ENCODE results near the gene HCN1.

HCN1 gene

DNA sequence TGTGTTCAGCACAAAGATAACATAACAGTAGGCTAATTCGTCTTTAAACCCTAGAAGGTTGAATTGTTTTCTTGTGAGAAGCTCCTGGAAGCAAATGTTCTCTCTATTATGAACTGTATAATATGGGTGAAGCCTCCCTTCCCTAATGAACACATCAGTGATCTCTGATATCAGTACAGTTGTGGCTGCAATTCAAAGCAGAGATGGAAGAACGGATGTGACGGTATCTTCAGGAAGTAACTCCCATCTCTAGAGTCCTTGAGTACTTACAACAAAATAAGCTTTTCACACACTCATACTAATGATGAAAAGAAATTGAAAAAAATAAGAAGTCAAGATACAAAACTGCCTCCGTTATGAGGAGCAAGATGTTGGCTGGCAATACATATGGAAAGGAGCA lies 4.5 kb downstream of the HCN1 start:
- CTCF ChIA-PET: no interaction called here
- Histone ChIP-seq H3K27ac (ENCODE audit: extremely low read depth, low read depth, low read length) (no peak overlapping the region), H3K4me1 (ENCODE audit: control insufficient read depth, insufficient read depth, low read length) (no peaks in the 10 kb centered on the region)

DNA sequence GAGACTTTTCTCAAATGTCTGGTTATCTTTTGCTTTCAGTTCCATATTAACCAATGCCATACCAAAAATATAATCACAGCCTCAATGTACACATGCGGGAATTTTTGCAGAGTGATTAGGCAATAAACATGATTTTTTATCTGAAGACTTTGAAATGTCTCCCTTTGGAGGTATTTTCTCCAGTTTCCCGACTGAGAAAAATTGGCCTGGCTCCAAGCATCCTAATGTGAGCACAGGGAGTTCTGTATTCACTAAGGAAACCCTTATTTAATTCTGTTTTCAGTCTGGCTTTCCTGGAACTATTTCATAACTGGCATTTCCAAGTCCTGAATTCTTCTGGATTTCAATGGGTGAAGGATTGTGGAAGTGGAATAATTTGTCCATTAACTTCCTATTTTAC lies 8.5 kb downstream of the HCN1 start:
- no peak overlapping the region for H3K27ac ChIP-seq (ENCODE audit: extremely low read depth, low read depth, low read length)
- no peaks in the 10 kb centered on the region for H3K9me3 ChIP-seq (ENCODE audit: control insufficient read depth, insufficient read depth, low read depth, low read length)
- H3K4me1 ChIP-seq (ENCODE audit: control insufficient read depth, insufficient read depth, low read length): no peaks in the 10 kb centered on the region
- no peak overlapping the region for H3K4me3 ChIP-seq (ENCODE audit: low read depth, low read length)
- ChIA-PET POLR2A (no interaction called here), CTCF (interaction anchor here (1.0 kb wide), 1 partner anchor 9 kb away, joined by 5 read pairs; the partner anchor contains the start of gene HCN1)
- no peak for TF ChIP-seq ZFP3 (tag by site-specific recombination; IDR thresholded peaks at IDR 0.05; ENCODE audit: low read depth)
- H3K36me3 ChIP-seq (ENCODE audit: control insufficient read depth in 2 of 2, insufficient read depth in 1 of 2, low read length in 2 of 2): no peaks in the 10 kb centered on the region

More for the DNA sequence above, 4.5 kb downstream of the HCN1 start:
- TF ChIP-seq ZNF571 (tag by site-specific recombination; IDR thresholded peaks at IDR 0.05) (no peak), BCL6B (tag by site-specific recombination; IDR thresholded peaks at IDR 0.05) (no peak), HOXD13 (CRISPR knock-in tag; IDR thresholded peaks at IDR 0.05; ENCODE audit: borderline replicate concordance) (no peak), ZNF362 (tag by site-specific recombination; IDR thresholded peaks at IDR 0.05) (no peak), ZNF530 (tag by site-specific recombination; IDR thresholded peaks at IDR 0.05; ENCODE audit: low read depth) (no peak), ZNF354C (tag by site-specific recombination; IDR thresholded peaks at IDR 0.05; ENCODE audit: borderline replicate concordance, low read depth) (no peak), ZNF658 (tag by site-specific recombination; IDR thresholded peaks at IDR 0.05) (no peak), GLI4 (tag by site-specific recombination; IDR thresholded peaks at IDR 0.05) (no peak), ZNF16 (tag by site-specific recombination; IDR thresholded peaks at IDR 0.05; ENCODE audit: low read depth) (no peak), ZNF664 (tag by site-specific recombination; IDR thresholded peaks at IDR 0.05) (no peak), TRIM28 (IDR thresholded peaks at IDR 0.05; ENCODE audit: borderline replicate concordance, low read length) (no peak), ZNF670 (tag by site-specific recombination; IDR thresholded peaks at IDR 0.05; ENCODE audit: low read depth) (no peak), ZNF391 (tag by site-specific recombination; IDR thresholded peaks at IDR 0.05; ENCODE audit: borderline replicate concordance, low read depth) (no peak), ZNF626 (tag by site-specific recombination; IDR thresholded peaks at IDR 0.05) (no peak), ZNF214 (tag by site-specific recombination; IDR thresholded peaks at IDR 0.05; ENCODE audit: borderline replicate concordance) (no peak), SP3 (tag by site-specific recombination; IDR thresholded peaks at IDR 0.05) (no peak), ZNF146 (tag by site-specific recombination; IDR thresholded peaks at IDR 0.05) (no peak), SCRT2 (tag by site-specific recombination; IDR thresholded peaks at IDR 0.05) (no peak)
- TF ChIP-seq, protein P1, sequence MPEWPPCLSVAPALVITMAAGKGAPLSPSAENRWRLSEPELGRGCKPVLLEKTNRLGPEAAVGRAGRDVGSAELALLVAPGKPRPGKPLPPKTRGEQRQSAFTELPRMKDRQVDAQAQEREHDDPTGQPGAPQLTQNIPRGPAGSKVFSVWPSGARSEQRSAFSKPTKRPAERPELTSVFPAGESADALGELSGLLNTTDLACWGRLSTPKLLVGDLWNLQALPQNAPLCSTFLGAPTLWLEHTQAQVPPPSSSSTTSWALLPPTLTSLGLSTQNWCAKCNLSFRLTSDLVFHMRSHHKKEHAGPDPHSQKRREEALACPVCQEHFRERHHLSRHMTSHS (tag by site-specific recombination; IDR thresholded peaks at IDR 0.05): no peak
- Histone ChIP-seq H3K36me3 (ENCODE audit: control insufficient read depth in 2 of 2, insufficient read depth in 1 of 2, low read length in 2 of 2) (no peaks in the 10 kb centered on the region), H3K4me3 (ENCODE audit: low read depth, low read length) (no peak overlapping the region), H3K9me3 (ENCODE audit: control insufficient read depth, insufficient read depth, low read depth, low read length) (no peaks in the 10 kb centered on the region)
- POLR2A ChIA-PET: no interaction called here

GRCh38 chr5:45686620-45687019 lies 9.6 kb downstream of the HCN1 start:
- no peak for TF ChIP-seq ZNF426 (tag by site-specific recombination; IDR thresholded peaks at IDR 0.05)
- no peaks in the 10 kb centered on the region for H3K4me1 ChIP-seq (ENCODE audit: control insufficient read depth, insufficient read depth, low read length)
- H3K27ac ChIP-seq (ENCODE audit: extremely low read depth, low read depth, low read length): no peak overlapping the region
- no peaks in the 10 kb centered on the region for H3K9me3 ChIP-seq (ENCODE audit: control insufficient read depth, insufficient read depth, low read depth, low read length)
- H3K4me3 ChIP-seq (ENCODE audit: low read depth, low read length): no peak overlapping the region
- CTCF ChIA-PET: interaction anchor here (0.6 to 1.0 kb wide), 2 partner anchors 10 to 169 kb away, joined by 3 to 5 read pairs; partner anchors contain the start of gene HCN1
- POLR2A ChIA-PET: no interaction called here
- no peaks in the 10 kb centered on the region for H3K36me3 ChIP-seq (ENCODE audit: control insufficient read depth in 2 of 2, insufficient read depth in 1 of 2, low read length in 2 of 2)
